ENCODE data around the gene HLA-DQA1.
A peak's percentile ranks its signal among the peaks of the same experiment; 100 is the strongest.
"Not testable (repeated sequence)": the region's sequence is repeated elsewhere in the genome, so short reads cannot be mapped to it uniquely, and the experiment has no call there.

The HLA-DQA1 gene

GRCh38 chr6:32637219-32637880 is at the start of gene HLA-DQA1:
TSS of gene HLA-DQA1 (plus strand) at chr6:32637406. CDS start at chr6:32637459, 53 bp downstream.
- FAIRE-seq = no peak

- no peak for FAIRE-seq
Measured at GRCh38 chr6:32588156-32588555, 49.0 kb upstream of the HLA-DQA1 start.

GRCh38 chr6:32589596-32590449 is 47.4 kb upstream of the HLA-DQA1 start, which contains the start of gene HLA-DRB1:
TSS of gene HLA-DRB1 (minus strand) at chr6:32589848. CDS start at chr6:32589742, 106 bp downstream.
- FAIRE-seq = peak; percentile 92

GRCh38 chr6:32590713-32591112 is 46.5 kb upstream of the HLA-DQA1 start:
- FAIRE-seq = not testable (repeated sequence)

- FAIRE-seq = no peak
Measured at GRCh38 chr6:32597024-32597423, 40.2 kb upstream of the HLA-DQA1 start.

GRCh38 chr6:32602383-32602782 is 34.8 kb upstream of the HLA-DQA1 start:
- no peak for FAIRE-seq

GRCh38 chr6:32603222-32603621 is 34.0 kb upstream of the HLA-DQA1 start:
- no peak for FAIRE-seq

GRCh38 chr6:32603888-32604287 is 33.3 kb upstream of the HLA-DQA1 start:
- FAIRE-seq = no peak

GRCh38 chr6:32604434-32604877 is 32.8 kb upstream of the HLA-DQA1 start:
- FAIRE-seq = no peak

- no peak for FAIRE-seq
Measured at GRCh38 chr6:32607263-32607987, 29.8 kb upstream of the HLA-DQA1 start.

- no peak for FAIRE-seq
Measured at GRCh38 chr6:32607988-32608298, 29.3 kb upstream of the HLA-DQA1 start.

GRCh38 chr6:32608362-32608761 is 28.8 kb upstream of the HLA-DQA1 start:
- no peak for FAIRE-seq

- FAIRE-seq = no peak
Measured at GRCh38 chr6:32609391-32609730, 27.8 kb upstream of the HLA-DQA1 start.

- FAIRE-seq = peak; percentile 53
Measured at GRCh38 chr6:32609731-32610640, 27.2 kb upstream of the HLA-DQA1 start.

GRCh38 chr6:32610682-32611296 is 26.4 kb upstream of the HLA-DQA1 start:
- FAIRE-seq = no peak

- no peak for FAIRE-seq
Measured at GRCh38 chr6:32613475-32613874, 23.7 kb upstream of the HLA-DQA1 start.

- FAIRE-seq = no peak
Measured at GRCh38 chr6:32614366-32615081, 22.7 kb upstream of the HLA-DQA1 start.

- no peak for FAIRE-seq
Measured at GRCh38 chr6:32615885-32616532, 21.2 kb upstream of the HLA-DQA1 start.

GRCh38 chr6:32617751-32618150 is 19.5 kb upstream of the HLA-DQA1 start:
- no peak for FAIRE-seq

- FAIRE-seq = no peak
Measured at GRCh38 chr6:32621372-32621771, 15.8 kb upstream of the HLA-DQA1 start.

All from colon (tissue), 2 donors.